ENCODE results near the gene HAUS5.

HAUS5 gene

DNA sequence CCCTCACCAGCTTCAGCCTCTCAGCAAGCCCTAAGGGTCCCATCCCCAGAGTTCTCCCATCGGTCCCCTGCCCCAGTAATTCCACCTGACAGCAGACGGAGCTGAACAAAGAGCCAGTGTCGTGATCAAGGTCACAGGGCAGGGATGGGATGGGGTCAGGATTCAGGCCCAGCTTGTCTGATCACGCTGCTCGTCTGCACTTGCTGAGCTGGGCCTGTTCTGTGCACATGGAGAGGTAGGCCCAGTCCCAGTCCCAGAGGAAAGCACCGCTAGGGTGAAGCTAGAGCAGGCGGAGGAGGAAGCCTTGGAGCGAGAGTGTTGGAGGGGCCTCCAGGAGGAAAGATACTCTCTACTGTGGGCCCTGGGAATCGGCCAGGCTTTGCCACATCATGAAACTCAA lies 9.2 kb downstream of the HAUS5 start:
- TF ChIP-seq CTCF (conservative IDR thresholded peaks at IDR 0.05; ENCODE audit: low read length): no peak
- no peak for DNase-seq (ENCODE audit: low read depth)
- H3K4me3 ChIP-seq (ENCODE audit: low read length): no peak overlapping the region

DNA sequence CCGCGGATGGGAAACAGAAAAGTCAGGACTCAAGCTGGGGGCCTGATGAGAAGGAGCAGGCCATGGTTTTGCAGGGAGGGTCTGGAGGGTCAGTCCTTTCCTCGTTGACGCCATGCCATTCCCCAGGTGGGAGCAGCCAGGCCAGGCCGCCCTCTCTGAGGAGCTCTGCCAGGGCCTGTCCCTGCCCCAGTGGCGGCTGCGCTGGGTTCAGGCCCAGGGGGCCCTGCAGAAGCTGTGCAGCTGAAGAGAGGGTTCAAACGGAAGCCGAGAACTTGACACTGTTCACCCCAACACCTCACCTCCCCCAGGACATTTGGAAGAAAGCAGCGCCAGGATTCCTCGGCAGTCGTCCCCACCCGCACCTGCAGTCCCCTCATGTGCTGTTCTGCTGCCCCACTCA lies 10.2 kb downstream of the HAUS5 start:
- no peak for DNase-seq (ENCODE audit: low read depth)
- no peak overlapping the region for H3K4me3 ChIP-seq (ENCODE audit: low read length)
- no peak for TF ChIP-seq CTCF (conservative IDR thresholded peaks at IDR 0.05; ENCODE audit: low read length)

DNA sequence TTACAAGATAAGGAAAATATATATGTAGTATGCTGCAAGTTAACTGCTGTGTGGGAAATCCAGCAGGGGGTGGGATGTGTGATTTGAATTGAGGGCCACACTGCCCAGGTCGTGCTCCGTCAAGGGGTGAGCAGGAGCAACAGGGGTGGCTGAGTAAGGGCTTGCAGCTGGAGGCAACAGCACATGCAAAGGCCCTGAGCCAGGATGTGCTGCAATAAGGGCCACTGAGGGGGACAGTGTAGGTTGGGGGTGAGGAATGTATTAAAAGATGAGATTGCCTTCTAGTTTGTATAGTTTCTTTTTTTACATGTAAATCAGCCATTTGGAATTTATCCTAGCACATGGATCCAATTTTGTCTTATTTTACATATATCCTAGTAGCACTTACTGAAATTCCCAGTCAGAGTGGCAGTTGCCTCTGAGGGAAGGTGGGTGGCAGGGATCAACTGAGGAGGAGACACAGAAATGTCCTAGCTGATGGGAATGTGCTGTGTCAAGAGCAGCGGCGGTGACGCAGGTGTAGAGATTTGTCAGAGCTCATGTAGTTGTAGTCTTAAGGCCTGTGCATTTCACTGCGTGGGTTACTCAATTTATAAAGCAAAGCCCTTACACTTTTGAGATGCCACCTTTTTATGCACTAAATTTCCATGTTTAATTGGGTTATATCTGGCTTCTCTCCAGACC lies 10.9 kb downstream of the HAUS5 start:
- DNase-seq (ENCODE audit: low read depth): no peak
- no peak overlapping the region for H3K4me3 ChIP-seq (ENCODE audit: low read length)
- no peak for TF ChIP-seq CTCF (conservative IDR thresholded peaks at IDR 0.05; ENCODE audit: low read length)

DNA sequence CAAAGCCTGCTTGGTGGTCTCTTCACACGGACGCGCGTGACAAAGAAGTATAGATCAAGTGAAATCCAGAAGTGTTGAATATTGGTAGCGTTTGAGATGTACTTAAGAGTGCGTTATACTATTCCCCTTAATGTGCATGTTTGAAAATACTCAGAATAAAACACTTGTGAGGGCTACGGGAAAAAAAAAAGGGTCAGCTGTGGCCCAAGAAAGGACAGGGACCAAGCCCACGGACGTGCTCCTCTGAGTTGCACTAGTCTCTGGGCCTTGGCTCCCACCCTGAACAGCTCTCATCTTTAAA lies 15.7 kb downstream of the HAUS5 start:
- H3K4me3 ChIP-seq (ENCODE audit: low read length): peak overlapping the region; percentile 98
- TF ChIP-seq CTCF (conservative IDR thresholded peaks at IDR 0.05; ENCODE audit: low read length): no peak
- DNase-seq (ENCODE audit: low read depth): no peak

- peak; percentile 99 for DNase-seq (ENCODE audit: low read depth)
- peak within 1 kb of the TSS; percentile 98 for H3K4me3 ChIP-seq (ENCODE audit: low read length)
- no peak for TF ChIP-seq CTCF (conservative IDR thresholded peaks at IDR 0.05; ENCODE audit: low read length)
Measured at GRCh38 chr19:35628565-35629331, 16.2 kb downstream of the HAUS5 start, which contains the start of gene RBM42. Gene RBM42 (plus strand): TSS chr19:35629036. CDS start chr19:35629154, 118 bp downstream.

DNA sequence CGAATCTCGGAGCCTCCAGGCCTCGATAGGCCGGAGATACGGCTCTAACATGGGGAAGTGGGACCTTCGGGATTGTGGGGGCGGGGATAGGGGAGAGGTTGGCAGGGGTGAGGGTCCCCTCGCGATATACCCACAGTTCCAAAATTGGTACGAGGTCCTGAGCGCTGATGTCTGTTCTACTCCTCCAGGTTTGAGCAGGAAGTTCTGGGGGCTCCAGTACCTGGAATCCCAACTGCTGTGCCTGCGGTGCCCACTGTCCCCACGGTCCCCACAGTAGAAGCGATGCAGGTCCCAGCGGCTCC lies 16.7 kb downstream of the HAUS5 start:
- H3K4me3 ChIP-seq (ENCODE audit: low read length): peak overlapping the region; percentile 98
- no peak for DNase-seq (ENCODE audit: low read depth)
- no peak for TF ChIP-seq CTCF (conservative IDR thresholded peaks at IDR 0.05; ENCODE audit: low read length)

All from AG10803 (cell line).